ENCODE data around the gene KCNH1.

The KCNH1 gene

DNA sequence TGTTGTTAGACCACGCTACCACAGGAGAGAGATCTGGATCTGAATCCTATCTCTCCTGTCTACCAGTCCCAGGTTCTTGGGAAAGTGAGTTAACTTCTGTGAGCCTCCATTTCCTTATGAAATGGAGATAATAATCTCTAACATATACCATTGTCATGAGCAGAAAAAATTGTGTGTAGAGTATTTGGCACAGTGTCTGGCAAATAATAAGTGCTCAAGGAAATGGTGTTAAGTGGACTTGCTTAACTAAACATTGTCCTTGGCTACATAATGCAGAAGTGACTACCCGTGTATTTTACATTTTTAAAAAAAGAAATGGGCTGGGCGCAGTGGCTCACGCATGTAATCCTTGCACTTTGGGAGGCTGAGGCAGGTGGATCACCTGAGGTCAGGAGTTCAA lies 217.4 kb downstream of the KCNH1 start:
- no peak for DNase-seq

- DNase-seq, result peak; percentile 16
These were observed 217.9 kb downstream of the KCNH1 start for GRCh38 chr1:210915890-210916507.

DNA sequence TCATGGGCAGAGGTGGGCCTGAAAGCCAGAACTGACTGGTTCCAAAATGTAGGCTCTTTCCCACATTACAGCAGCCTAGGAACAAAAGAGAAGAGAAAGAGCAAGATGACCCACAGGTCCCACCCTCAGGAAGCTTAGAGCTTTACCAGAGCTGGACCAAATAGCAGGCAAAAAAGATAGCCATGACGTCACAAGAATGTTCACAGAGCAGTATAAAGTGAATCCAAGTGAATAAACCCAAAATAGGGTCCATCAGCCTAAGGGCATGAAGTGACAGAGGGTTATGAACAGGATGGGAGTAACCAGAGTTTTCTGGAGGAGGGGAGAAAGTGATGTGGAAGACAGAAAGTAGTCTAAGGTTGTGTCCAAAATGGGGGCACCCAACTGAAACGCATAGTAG lies 221.2 kb downstream of the KCNH1 start:
- DNase-seq, result no peak

- no peak for DNase-seq
These were observed 223.8 kb downstream of the KCNH1 start for GRCh38 chr1:210910020-210910575.

DNA sequence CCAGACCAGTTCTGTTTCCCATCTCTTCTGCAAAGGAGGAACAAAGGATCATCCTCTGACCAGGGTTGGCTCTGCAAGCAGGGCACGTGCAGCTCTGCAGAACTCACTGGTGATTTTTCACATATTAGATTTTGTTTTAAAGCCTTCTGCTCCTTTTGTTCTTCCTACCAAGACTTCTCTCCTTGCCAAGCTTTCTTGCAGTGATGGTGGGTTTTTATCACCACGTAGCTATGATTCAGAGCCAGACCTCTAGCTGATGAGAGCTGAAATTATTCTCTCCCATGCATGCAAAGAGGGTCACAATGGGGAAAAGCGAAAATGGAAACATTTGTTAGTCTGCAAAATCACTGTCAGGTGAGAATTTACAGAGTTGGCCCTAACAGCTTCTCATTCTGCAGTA lies 225.2 kb downstream of the KCNH1 start:
- no peak for DNase-seq

- DNase-seq, result no peak
These were observed 225.7 kb downstream of the KCNH1 start for GRCh38 chr1:210908257-210908656.

- DNase-seq, result no peak
These were observed 226.6 kb downstream of the KCNH1 start for GRCh38 chr1:210907251-210907805.

- no peak for DNase-seq
These were observed 227.9 kb downstream of the KCNH1 start for GRCh38 chr1:210905944-210906453.

DNA sequence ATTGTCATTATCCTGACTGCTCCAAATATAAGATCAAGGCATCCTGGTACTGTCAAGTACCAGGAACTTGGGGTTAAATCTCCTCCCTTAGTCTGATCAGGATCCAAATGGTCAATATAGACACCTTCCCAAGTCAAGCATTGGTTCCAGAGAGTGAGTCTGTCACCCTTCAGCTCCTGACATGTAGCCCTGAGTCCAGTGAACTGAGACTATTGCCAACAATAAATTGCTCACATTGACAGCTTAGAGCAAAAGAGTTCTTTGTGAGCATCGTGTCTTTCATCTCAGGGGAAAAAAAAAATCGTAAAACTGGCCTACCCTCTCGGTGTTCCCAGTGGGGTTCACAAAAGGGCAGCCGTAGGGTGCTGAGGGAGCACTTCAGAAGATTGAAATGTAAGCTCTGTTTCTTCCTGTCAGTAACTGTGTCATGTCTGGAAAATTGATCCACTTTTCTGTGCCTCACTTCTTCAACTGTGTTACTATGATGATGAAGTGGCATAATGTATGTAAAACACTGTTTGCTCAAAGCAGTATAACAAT lies 228.5 kb downstream of the KCNH1 start:
- no peak for DNase-seq

GRCh38 chr1:210901981-210902770 lies 231.8 kb downstream of the KCNH1 start:
- no peak for DNase-seq

- DNase-seq, result no peak
These were observed 233.1 kb downstream of the KCNH1 start for GRCh38 chr1:210900820-210901219.

GRCh38 chr1:210900079-210900478 lies 233.9 kb downstream of the KCNH1 start:
- no peak for DNase-seq

DNA sequence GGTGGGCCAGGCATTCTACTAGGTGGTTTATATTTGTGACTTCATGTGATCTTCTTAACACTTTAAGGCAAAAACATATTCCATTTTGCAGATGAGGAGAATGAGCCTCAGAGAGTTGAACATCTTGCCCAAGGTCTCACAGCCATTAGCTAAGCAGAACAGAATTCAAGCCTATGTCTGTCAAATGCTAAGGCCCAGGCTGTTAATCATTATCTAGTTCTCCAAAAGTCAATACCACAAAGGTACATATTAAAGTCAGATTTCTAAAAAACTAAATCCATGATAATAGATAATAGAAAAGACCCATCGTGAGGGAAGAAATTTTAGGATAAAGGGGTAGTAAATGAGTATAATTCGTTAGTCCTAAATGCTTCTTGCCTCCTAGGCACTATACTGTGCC lies 234.3 kb downstream of the KCNH1 start:
- no peak for DNase-seq

GRCh38 chr1:210898473-210898872 lies 235.5 kb downstream of the KCNH1 start:
- no peak for DNase-seq

- no peak for DNase-seq
These were observed 250.1 kb downstream of the KCNH1 start for GRCh38 chr1:210883821-210884220.

GRCh38 chr1:210882414-210883221 lies 251.3 kb downstream of the KCNH1 start:
- no peak for DNase-seq

GRCh38 chr1:210878564-210878963 lies 255.4 kb downstream of the KCNH1 start:
- no peak for DNase-seq

DNA sequence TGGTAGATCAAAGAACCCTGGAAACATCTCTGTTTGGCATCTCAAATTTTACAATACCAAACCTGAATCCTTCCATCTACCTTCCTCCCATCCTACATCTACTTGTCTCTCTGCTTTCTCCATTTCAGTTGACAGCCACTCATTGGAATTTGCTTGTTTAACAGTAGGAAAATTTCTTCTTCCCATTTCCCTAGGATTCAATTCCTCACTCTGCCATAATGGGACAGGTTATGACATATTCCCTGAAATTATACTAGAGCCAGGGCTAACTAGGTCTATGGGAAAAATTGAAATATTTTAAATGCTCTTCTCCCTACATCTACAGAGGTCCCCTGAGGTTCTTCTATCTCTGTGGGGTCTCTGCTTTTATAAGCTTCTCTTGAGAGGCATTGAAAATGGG lies 257.7 kb downstream of the KCNH1 start:
- no peak for DNase-seq

DNA sequence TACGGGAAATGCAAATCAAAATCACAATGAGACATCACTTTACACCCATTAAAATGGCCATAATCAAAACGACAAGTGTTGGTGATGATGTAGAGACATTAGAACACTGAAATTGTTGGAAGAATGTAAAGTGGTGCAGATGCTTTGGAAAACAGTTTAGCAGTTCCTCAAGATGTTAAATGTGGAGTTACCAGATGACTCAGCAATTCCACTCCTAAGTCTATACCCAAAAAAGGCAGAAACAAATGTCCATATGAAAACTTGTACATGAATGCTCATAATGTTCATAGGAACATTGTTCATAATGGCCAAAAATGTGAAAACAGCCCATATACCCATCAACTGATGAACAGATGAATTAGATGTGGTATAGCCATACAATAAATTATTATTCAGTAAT lies 267.4 kb downstream of the KCNH1 start:
- no peak for DNase-seq

GRCh38 chr1:210857705-210858104 lies 276.2 kb downstream of the KCNH1 start:
- DNase-seq, result no peak

DNA sequence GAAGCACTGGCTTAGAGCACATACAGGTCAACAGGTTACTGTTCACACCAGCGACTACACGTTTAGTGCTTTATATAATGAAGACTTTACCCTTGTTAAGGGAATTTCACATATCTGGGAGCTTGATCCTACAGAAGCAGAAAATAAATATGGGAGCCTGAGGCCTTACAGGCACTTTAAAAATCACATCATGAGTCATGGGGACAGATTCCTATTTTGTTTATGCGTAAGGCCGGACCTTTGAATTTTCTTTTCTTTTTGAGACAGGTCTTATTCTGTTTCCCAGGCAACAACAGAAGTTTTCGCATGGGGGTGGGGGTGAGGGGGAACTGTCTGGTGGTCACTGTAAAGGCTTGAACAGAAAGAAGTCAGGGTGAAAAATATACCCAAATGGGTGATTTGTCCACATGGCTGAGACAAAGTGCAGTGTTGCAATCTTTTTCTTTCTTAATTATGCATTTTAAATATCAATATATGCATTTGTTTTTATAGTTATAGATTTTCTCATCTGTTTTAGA lies 276.7 kb downstream of the KCNH1 start:
- DNase-seq, result no peak

- DNase-seq, result no peak
These were observed 278.5 kb downstream of the KCNH1 start for GRCh38 chr1:210855440-210855839.

Data from NCI-H774 (cell line).